ENCODE data around the gene LRMDA. TPM values are rescaled to one million over a fixed set of nuclear protein-coding genes. Genes with fewer than 3 reads are reported as not detected.

LRMDA gene
- total RNA-seq, 4 donors from 2014 or later: 7.3 to 20.1 (median 8.4) TPM

DNA sequence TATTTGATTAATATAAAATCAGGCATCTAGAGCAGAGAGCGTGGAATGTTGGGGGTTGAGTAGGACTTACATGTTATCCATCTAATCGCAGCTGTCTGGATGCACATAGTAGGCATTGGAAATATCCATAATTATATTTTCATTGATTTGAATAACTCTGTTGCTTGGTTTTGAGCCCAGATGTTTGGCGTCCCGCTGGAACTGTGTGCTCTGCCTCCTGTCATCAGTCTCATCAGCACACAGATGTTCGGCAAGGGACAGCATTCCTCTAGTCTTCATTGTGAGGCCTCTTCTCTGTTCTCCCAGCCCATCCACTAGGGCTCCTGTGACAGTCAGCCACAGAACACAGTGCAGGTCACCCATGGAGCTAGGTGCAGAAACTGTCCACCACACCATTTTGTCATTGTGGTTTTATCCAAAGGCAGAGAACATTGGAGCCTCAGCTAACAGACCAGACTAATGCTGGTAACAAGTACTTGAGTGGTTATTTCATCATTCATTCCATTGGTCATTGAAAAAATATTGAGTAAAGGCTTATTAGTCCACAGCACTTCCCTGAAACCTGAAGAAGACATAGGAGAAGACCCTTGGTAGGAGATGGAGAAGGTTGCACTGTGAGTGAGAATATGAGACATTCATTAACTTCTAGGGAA is 927.4 kb downstream of the LRMDA start:
- no peak overlapping the region for H3K4me3 ChIP-seq
- no peaks in the 10 kb centered on the region for H3K27me3 ChIP-seq
- H3K9me3 ChIP-seq: no peaks in the 10 kb centered on the region
- TF ChIP-seq EP300 (IDR thresholded peaks at IDR 0.05) (no peak), POLR2A (IDR thresholded peaks at IDR 0.05) (no peak), POLR2AphosphoS5 (IDR thresholded peaks at IDR 0.05) (no peak)
- TF ChIP-seq, protein P1, sequence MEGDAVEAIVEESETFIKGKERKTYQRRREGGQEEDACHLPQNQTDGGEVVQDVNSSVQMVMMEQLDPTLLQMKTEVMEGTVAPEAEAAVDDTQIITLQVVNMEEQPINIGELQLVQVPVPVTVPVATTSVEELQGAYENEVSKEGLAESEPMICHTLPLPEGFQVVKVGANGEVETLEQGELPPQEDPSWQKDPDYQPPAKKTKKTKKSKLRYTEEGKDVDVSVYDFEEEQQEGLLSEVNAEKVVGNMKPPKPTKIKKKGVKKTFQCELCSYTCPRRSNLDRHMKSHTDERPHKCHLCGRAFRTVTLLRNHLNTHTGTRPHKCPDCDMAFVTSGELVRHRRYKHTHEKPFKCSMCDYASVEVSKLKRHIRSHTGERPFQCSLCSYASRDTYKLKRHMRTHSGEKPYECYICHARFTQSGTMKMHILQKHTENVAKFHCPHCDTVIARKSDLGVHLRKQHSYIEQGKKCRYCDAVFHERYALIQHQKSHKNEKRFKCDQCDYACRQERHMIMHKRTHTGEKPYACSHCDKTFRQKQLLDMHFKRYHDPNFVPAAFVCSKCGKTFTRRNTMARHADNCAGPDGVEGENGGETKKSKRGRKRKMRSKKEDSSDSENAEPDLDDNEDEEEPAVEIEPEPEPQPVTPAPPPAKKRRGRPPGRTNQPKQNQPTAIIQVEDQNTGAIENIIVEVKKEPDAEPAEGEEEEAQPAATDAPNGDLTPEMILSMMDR (IDR thresholded peaks at IDR 0.05): no peak
- H3K4me1 ChIP-seq: no peaks in the 10 kb centered on the region
- no peak overlapping the region for H3K27ac ChIP-seq
- H3K36me3 ChIP-seq: no peaks in the 10 kb centered on the region
- WGBS, 2 donors (ENCODE audit: low coverage in 1 of 2): 85 to 91% methylated on average over 5 of the region's 5 CpGs
- ATAC-seq: no peak

DNA sequence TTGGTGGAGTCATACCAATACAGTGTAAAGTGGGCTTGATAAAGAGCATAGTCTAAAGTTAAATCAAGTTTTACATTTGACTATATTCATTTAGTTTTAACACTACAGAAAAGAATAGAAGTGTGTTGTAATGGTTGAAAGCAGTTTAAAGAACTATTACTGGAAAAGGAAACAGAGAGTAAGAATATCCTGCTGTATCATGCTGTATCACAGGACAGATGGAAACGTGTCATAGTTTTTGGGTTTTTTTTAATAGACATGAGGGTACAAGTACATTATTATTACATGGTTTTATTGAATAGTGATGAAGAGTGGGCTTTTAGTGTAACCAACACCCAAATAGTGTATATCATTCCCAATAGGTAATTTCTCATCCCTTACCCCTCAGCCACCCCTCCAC is 944.3 kb downstream of the LRMDA start:
- ATAC-seq: no peak
- H3K27me3 ChIP-seq: no peaks in the 10 kb centered on the region
- no peaks in the 10 kb centered on the region for H3K4me1 ChIP-seq
- TF ChIP-seq POLR2A (IDR thresholded peaks at IDR 0.05): no peak
- no peak for TF ChIP-seq POLR2AphosphoS5 (IDR thresholded peaks at IDR 0.05)
- no peak for TF ChIP-seq EP300 (IDR thresholded peaks at IDR 0.05)
- TF ChIP-seq, protein P1 (IDR thresholded peaks at IDR 0.05): no peak
- H3K27ac ChIP-seq: no peak overlapping the region
- WGBS, 2 donors (ENCODE audit: low coverage in 1 of 2): 84 to 90% methylated on average over 1 of the region's 1 CpG
- no peaks in the 10 kb centered on the region for H3K36me3 ChIP-seq
- no peaks in the 10 kb centered on the region for H3K9me3 ChIP-seq
- no peak overlapping the region for H3K4me3 ChIP-seq

DNA sequence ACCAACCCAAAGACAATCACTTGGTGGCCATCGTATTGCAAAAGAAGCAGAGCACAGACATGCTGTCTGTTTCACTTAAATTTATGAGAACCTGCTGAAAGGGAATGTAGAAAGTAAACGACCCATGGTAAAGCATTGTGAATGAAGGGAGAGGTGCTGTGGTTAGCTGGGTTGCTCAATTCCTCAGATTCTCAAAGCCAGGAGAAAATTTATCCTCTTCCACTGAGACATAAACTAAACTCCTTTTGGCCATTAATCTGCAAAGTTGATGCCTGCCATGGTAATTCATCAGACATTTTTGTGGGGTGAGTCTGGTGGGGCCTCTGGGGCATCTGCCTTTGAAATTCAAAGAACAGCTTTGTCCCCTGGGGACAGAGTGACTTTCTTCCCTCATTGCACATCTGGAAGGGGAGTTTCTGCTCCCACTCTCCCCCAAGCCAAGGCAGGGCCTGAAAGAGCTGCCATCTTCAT is 951.0 kb downstream of the LRMDA start:
- Histone ChIP-seq H3K4me3 (no peak overlapping the region), H3K27me3 (no peaks in the 10 kb centered on the region), H3K4me1 (no peaks in the 10 kb centered on the region), H3K27ac (no peak overlapping the region), H3K9me3 (no peaks in the 10 kb centered on the region), H3K36me3 (no peaks in the 10 kb centered on the region)
- TF ChIP-seq POLR2AphosphoS5 (IDR thresholded peaks at IDR 0.05): no peak
- no peak for TF ChIP-seq EP300 (IDR thresholded peaks at IDR 0.05)
- TF ChIP-seq, protein P1 (IDR thresholded peaks at IDR 0.05): no peak
- no peak for TF ChIP-seq POLR2A (IDR thresholded peaks at IDR 0.05)
- whole genome bisulfite sequencing, 2 donors (ENCODE audit: low coverage in 1 of 2): 56 to 78% methylated on average over 1 to 2 of the region's 2 CpGs
- no peak for ATAC-seq

DNA sequence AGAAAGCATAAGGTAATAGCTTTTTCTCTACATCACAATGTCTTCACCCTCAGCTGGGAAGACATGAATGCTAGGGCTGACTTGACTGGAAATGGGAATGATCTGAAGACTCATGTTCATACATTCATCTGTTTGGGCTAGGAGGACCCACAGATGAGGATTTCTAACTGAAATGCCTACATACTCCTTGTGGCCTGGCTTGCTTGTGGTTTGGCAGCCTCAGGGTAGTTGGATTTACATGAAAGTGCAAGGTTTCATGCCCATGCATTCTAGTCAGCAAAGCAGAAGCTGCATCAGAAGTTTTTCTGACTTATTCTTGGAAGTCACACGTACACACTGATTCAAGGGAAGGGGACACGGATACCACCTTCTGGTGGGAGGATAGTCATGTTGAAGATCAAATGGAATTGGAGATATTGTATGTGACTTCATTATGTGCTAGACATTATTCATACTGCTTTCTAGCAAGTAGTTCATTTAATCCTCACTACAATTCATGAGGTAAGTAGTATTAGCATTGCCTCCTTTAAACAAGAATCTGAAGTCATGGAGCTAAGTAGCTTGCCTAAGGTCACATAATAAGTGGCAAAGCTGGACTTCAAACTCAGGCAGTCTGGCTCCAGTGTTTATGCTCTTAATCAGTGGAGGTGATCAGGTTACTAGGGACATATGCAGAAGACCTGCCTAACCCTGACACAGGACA is 957.0 kb downstream of the LRMDA start:
- 94 to 100% methylated on average over 2 of the region's 2 CpGs for WGBS, 2 donors (ENCODE audit: low coverage in 1 of 2)
- no peaks in the 10 kb centered on the region for H3K9me3 ChIP-seq
- TF ChIP-seq POLR2A (IDR thresholded peaks at IDR 0.05): no peak
- no peak for TF ChIP-seq EP300 (IDR thresholded peaks at IDR 0.05)
- TF ChIP-seq, protein P1 (IDR thresholded peaks at IDR 0.05): no peak
- no peak for TF ChIP-seq POLR2AphosphoS5 (IDR thresholded peaks at IDR 0.05)
- no peaks in the 10 kb centered on the region for H3K36me3 ChIP-seq
- no peak overlapping the region for H3K4me3 ChIP-seq
- H3K4me1 ChIP-seq: peaks cover 0 to under 1% (median 0%) of the 10 kb centered on the region in 3 donors
- no peak for ATAC-seq
- H3K27me3 ChIP-seq: no peaks in the 10 kb centered on the region
- no peak overlapping the region for H3K27ac ChIP-seq
